Suprapubic skin (tissue), 4 donors: ENCODE data around the gene MBNL2. TPM values are rescaled to one million over a fixed set of nuclear protein-coding genes. Genes with fewer than 3 reads are reported as not detected.

ENCODE experiments used
- DNase-seq, 2 donors: peaks; one replicate each; pipeline ENCODE4 v3.0.0-alpha.2; 2019; ENCODE audit warnings: low spot score in 2 of 2
- H3K27ac ChIP-seq: fragments of 200-600 bp; sonication (generic); one replicate; pipeline ENCODE4 v1.5.1; 2019
- H3K27me3 ChIP-seq: fragments of 200-600 bp; sonication (generic); one replicate; pipeline ENCODE4 v1.5.1; 2019
- H3K36me3 ChIP-seq: fragments of 200-600 bp; sonication (generic); one replicate; pipeline ENCODE4 v1.5.1; 2019
- H3K4me1 ChIP-seq: fragments of 200-600 bp; sonication (generic); one replicate; pipeline ENCODE4 v1.5.1; 2019
- H3K4me3 ChIP-seq: fragments of 200-600 bp; sonication (generic); one replicate; pipeline ENCODE4 v1.5.1; 2019; ENCODE audit warnings: mild to moderate bottlenecking
- H3K9me3 ChIP-seq: fragments of 200-600 bp; sonication (generic); one replicate; pipeline ENCODE4 v1.5.1; 2019
- CTCF ChIP-seq, 2 donors: fragments of 200-600 bp in 1 of 2; fragments of 450-650 bp in 1 of 2; sonication (generic) in 1 of 2; IDR thresholded peaks; one replicate each; pipeline ENCODE4 v1.5.1; 2016 to 2019; ENCODE audit warnings: antibody characterized with exemption in 2 of 2, mild to moderate bottlenecking in 1 of 2, moderate library complexity in 1 of 2
- EP300 ChIP-seq: sonication (generic); formaldehyde crosslinking; IDR thresholded peaks from one replicate; pipeline ENCODE4 v1.6.1; 2017; ENCODE audit warnings: antibody characterized with exemption
- POLR2A ChIP-seq, 2 donors: fragments of 450-650 bp; IDR thresholded peaks; one replicate each; pipeline ENCODE4 v1.6.1; 2017; ENCODE audit warnings: antibody characterized with exemption in 2 of 2, mild to moderate bottlenecking in 2 of 2, moderate library complexity in 2 of 2
- POLR2AphosphoS5 ChIP-seq, 3 donors: sonication (generic); formaldehyde crosslinking; IDR thresholded peaks; one replicate each; pipeline ENCODE4 v1.6.1; 2017; ENCODE audit warnings: antibody characterized with exemption in 3 of 3
- WGBS: methylation state at CpG from one replicate; pipeline ENCODE4 v1.1.5; 2018; 5-methylcytosine and 5-hydroxymethylcytosine counted together
- total RNA-seq, 4 donors: library from RNA; depleted of rRNA; stranded (reverse); fragments of >200 nt; gene quantifications; one replicate each; pipeline ENCODE4 v1.1.0, GENCODE V29; 2016

Gene MBNL2
- total RNA-seq, 4 donors from 2014 or later = 64.2 to 92.4 (median 73.4) TPM

GRCh38 chr13:97266772-97267417 lies 44.8 kb downstream of the MBNL2 start:
- peaks cover 33% of the 10 kb centered on the region for H3K4me1 ChIP-seq
- no peak overlapping the region for H3K4me3 ChIP-seq
- no peak overlapping the region for H3K27ac ChIP-seq
- 67% methylated on average over 8 of the region's 8 CpGs for WGBS
- no peaks in the 10 kb centered on the region for H3K9me3 ChIP-seq
- no peak for TF ChIP-seq POLR2AphosphoS5 (IDR thresholded peaks at IDR 0.05)
- TF ChIP-seq POLR2A (IDR thresholded peaks at IDR 0.05) = no peak
- TF ChIP-seq CTCF (IDR thresholded peaks at IDR 0.05) = no peak
- TF ChIP-seq EP300 = no peak
- DNase-seq = no peak
- no peaks in the 10 kb centered on the region for H3K27me3 ChIP-seq
- no peaks in the 10 kb centered on the region for H3K36me3 ChIP-seq

- Histone ChIP-seq H3K9me3 (no peaks in the 10 kb centered on the region), H3K36me3 (no peaks in the 10 kb centered on the region), H3K27ac (no peak overlapping the region), H3K27me3 (no peaks in the 10 kb centered on the region), H3K4me1 (peaks cover 37% of the 10 kb centered on the region), H3K4me3 (no peak overlapping the region)
- 71% methylated on average over 11 of the region's 11 CpGs for WGBS
- TF ChIP-seq EP300 (no peak), POLR2AphosphoS5 (IDR thresholded peaks at IDR 0.05) (no peak), POLR2A (IDR thresholded peaks at IDR 0.05) (no peak), CTCF (IDR thresholded peaks at IDR 0.05) (no peak)
- DNase-seq = no peak
Measured at GRCh38 chr13:97267418-97268059, 45.4 kb downstream of the MBNL2 start.

- no peaks in the 10 kb centered on the region for H3K9me3 ChIP-seq
- H3K27me3 ChIP-seq = no peaks in the 10 kb centered on the region
- H3K27ac ChIP-seq = no peak overlapping the region
- DNase-seq = no peak
- no peak overlapping the region for H3K4me3 ChIP-seq
- TF ChIP-seq POLR2AphosphoS5 (IDR thresholded peaks at IDR 0.05) (no peak), POLR2A (IDR thresholded peaks at IDR 0.05) (no peak), CTCF (IDR thresholded peaks at IDR 0.05) (no peak), EP300 (no peak)
- no peaks in the 10 kb centered on the region for H3K36me3 ChIP-seq
- 43% methylated on average over 6 of the region's 6 CpGs for WGBS
- peaks cover 50% of the 10 kb centered on the region for H3K4me1 ChIP-seq
Measured at GRCh38 chr13:97268772-97269171, 46.6 kb downstream of the MBNL2 start.

- Histone ChIP-seq H3K27ac (no peak overlapping the region), H3K9me3 (no peaks in the 10 kb centered on the region), H3K4me3 (no peak overlapping the region), H3K27me3 (no peaks in the 10 kb centered on the region), H3K36me3 (no peaks in the 10 kb centered on the region), H3K4me1 (peaks cover 57% of the 10 kb centered on the region)
- DNase-seq = no peak
- WGBS = 82% methylated on average over 3 of the region's 3 CpGs
- TF ChIP-seq EP300 (no peak), CTCF (IDR thresholded peaks at IDR 0.05) (no peak), POLR2A (IDR thresholded peaks at IDR 0.05) (no peak), POLR2AphosphoS5 (IDR thresholded peaks at IDR 0.05) (no peak)
Measured at GRCh38 chr13:97269603-97270002, 47.5 kb downstream of the MBNL2 start.

- H3K4me1 ChIP-seq = peaks cover 72% of the 10 kb centered on the region
- no peaks in the 10 kb centered on the region for H3K27me3 ChIP-seq
- no peak overlapping the region for H3K4me3 ChIP-seq
- 58% methylated on average over 1 of the region's 1 CpG for WGBS
- peak overlapping the region; percentile 62 for H3K27ac ChIP-seq
- no peaks in the 10 kb centered on the region for H3K9me3 ChIP-seq
- TF ChIP-seq EP300 = no peak
- TF ChIP-seq POLR2A (IDR thresholded peaks at IDR 0.05) = no peak
- no peak for TF ChIP-seq CTCF (IDR thresholded peaks at IDR 0.05)
- TF ChIP-seq POLR2AphosphoS5 (IDR thresholded peaks at IDR 0.05) = no peak
- no peak for DNase-seq
- no peaks in the 10 kb centered on the region for H3K36me3 ChIP-seq
Measured at GRCh38 chr13:97272526-97272925, 50.4 kb downstream of the MBNL2 start.
